Lung (tissue), 12 donors: Measurements from ENCODE around the gene PEX14. TPM values are rescaled to one million over a fixed set of nuclear protein-coding genes. Genes with fewer than 3 reads are reported as not detected.

Source experiments
- ATAC-seq: fragments of 200-7000 bp; cut with Tn5 transposase; one replicate; pipeline ENCODE4 v1.9.1; 2020; ENCODE audit warnings: moderate number of reproducible peaks; ENCODE audit not compliant: insufficient read depth, low FRiP score
- DNase-seq, 3 donors: peaks; one replicate each; pipeline ENCODE4 v3.0.0-alpha.2; 2013 to 2017
- H3K27ac ChIP-seq, 2 donors: one replicate each; pipeline ENCODE4 v1.5.1; 2013; ENCODE audit warnings: mild to moderate bottlenecking in 2 of 2, moderate library complexity in 2 of 2, control low read depth in 1 of 2, inconsistent platforms in 1 of 2, low read depth in 1 of 2, low read length in 1 of 2
- H3K27me3 ChIP-seq, 3 donors: one replicate each; pipeline ENCODE4 v1.5.1; 2013; ENCODE audit warnings: low read length in 2 of 3; ENCODE audit not compliant: control insufficient read depth in 3 of 3, insufficient read depth in 3 of 3
- H3K36me3 ChIP-seq, 4 donors: one replicate each; pipeline ENCODE4 v1.5.1; 2013; ENCODE audit warnings: low read length in 4 of 4, mild to moderate bottlenecking in 1 of 4, moderate library complexity in 1 of 4; ENCODE audit not compliant: control insufficient read depth in 4 of 4, insufficient read depth in 4 of 4
- H3K4me1 ChIP-seq, 5 donors: one replicate each; pipeline ENCODE4 v1.5.1; 2013; ENCODE audit warnings: low read length in 5 of 5, mild to moderate bottlenecking in 2 of 5, moderate library complexity in 1 of 5; ENCODE audit not compliant: control insufficient read depth in 5 of 5, insufficient read depth in 5 of 5
- H3K4me3 ChIP-seq: one replicate; pipeline ENCODE4 v1.5.1; 2013; ENCODE audit warnings: mild to moderate bottlenecking, control low read depth, moderate library complexity
- H3K9ac ChIP-seq, 2 donors: one replicate each; pipeline ENCODE4 v1.5.1; 2013; ENCODE audit warnings: low read length in 2 of 2, control low read depth in 1 of 2; ENCODE audit not compliant: insufficient read depth in 1 of 2
- H3K9me3 ChIP-seq, 4 donors: one replicate each; pipeline ENCODE4 v1.5.1; 2013; ENCODE audit warnings: low read length in 3 of 4, mild to moderate bottlenecking in 1 of 4, moderate library complexity in 1 of 4; ENCODE audit not compliant: control insufficient read depth in 4 of 4, insufficient read depth in 3 of 4
- CTCF ChIP-seq: IDR thresholded peaks from 2 replicates; pipeline ENCODE4 v1.5.1; 2012; ENCODE audit warnings: mild to moderate bottlenecking; ENCODE audit errors: control extremely low read depth, extremely low read depth
- WGBS, 2 donors: extraction: QIAGEN DNeasy Blood & Tissue Kit; methylation state at CpG; one replicate each; pipeline ENCODE4 v1.1.7; 2013; 5-methylcytosine and 5-hydroxymethylcytosine counted together
- polyA plus RNA-seq, 2 donors: library from polyadenylated mRNA; stranded (reverse); fragments of 200-250 nt; gene quantifications; one replicate each; pipeline ENCODE4 v1.2.1, GENCODE V29; 2013
- total RNA-seq, 2 donors: library from RNA; depleted of rRNA in 1 of 2; stranded (reverse); fragments of >200 nt in 1 of 2; gene quantifications; one replicate each; pipeline ENCODE4 v1.2.1, GENCODE V29; 2014 to 2021
- donor health status: control.
- donor health status: control.
- donor health status: Bipolar disorder and iron deficiency.
- donor health status: healthy.
- donor health status: DM: yes; HTN: yes; CAD: no.

The PEX14 gene
- total and polyA plus RNA-seq, 4 donors = 18.1 to 29.2 (median 20.8) TPM

- 94 to 97% methylated on average over 7 of the region's 7 CpGs for WGBS, 2 donors
- H3K9me3 ChIP-seq = no peaks in the 10 kb centered on the region
- DNase-seq (no peak), ATAC-seq (no peak)
- no peaks in the 10 kb centered on the region for H3K4me1 ChIP-seq
- H3K27ac ChIP-seq = no peak overlapping the region
- H3K9ac ChIP-seq = no peak overlapping the region
- no peaks in the 10 kb centered on the region for H3K36me3 ChIP-seq
- no peaks in the 10 kb centered on the region for H3K27me3 ChIP-seq
- no peak overlapping the region for H3K4me3 ChIP-seq
- no peak for TF ChIP-seq CTCF
These were observed 29.9 kb upstream of the PEX14 start for GRCh38 chr1:10444795-10445397.

- 97% methylated on average over 7 of the region's 7 CpGs for WGBS, 2 donors
- TF ChIP-seq CTCF = no peak
- Histone ChIP-seq H3K27ac (no peak overlapping the region), H3K9ac (no peak overlapping the region), H3K27me3 (no peaks in the 10 kb centered on the region), H3K36me3 (no peaks in the 10 kb centered on the region), H3K4me1 (peaks cover 0 to 18% (median 0%) of the 10 kb centered on the region in 5 donors), H3K4me3 (no peak overlapping the region), H3K9me3 (peaks cover 0 to 3% (median 0%) of the 10 kb centered on the region in 4 donors)
- ATAC-seq = no peak
- DNase-seq = no peak
These were observed 27.8 kb upstream of the PEX14 start for GRCh38 chr1:10446790-10447422.

- no peak within 1 kb of the TSS for H3K27ac ChIP-seq
- WGBS, 2 donors = 76 to 92% methylated on average over 10 of the region's 10 CpGs
- peaks cover 0 to 18% (median 0%) of the 10 kb centered on the region in 5 donors for H3K4me1 ChIP-seq
- no peaks in the 10 kb centered on the region for H3K27me3 ChIP-seq
- peaks cover 0 to 3% (median 0%) of the 10 kb centered on the region in 4 donors for H3K9me3 ChIP-seq
- DNase-seq = no peak
- no peaks in the 10 kb centered on the region for H3K36me3 ChIP-seq
- no peak for ATAC-seq
- no peak within 1 kb of the TSS for H3K9ac ChIP-seq
- TF ChIP-seq CTCF = no peak
- no peak within 1 kb of the TSS for H3K4me3 ChIP-seq
These were observed 25.0 kb upstream of the PEX14 start, which contains the start of gene CORT for GRCh38 chr1:10449751-10450150. Gene CORT, plus strand, starts transcription at chr1:10450031. Its CDS starts 193 bp downstream, at chr1:10450224.
